ENCODE data around the gene TLE3.

GRCh38 chr15:70126362-70126761 is 28.6 kb upstream of the TLE3 start:
- TF ChIP-seq POLR2A (IDR thresholded peaks at IDR 0.05) (no peak), CTCF (IDR thresholded peaks at IDR 0.05 in 4 of 5, conservative IDR thresholded peaks at IDR 0.05 in 1 of 5) (no peak)

Measured in gastrocnemius medialis (tissue), 4 donors.